Smooth muscle cell (in vitro differentiated cells): Measurements from ENCODE around the gene RAPGEF6. TPM values are rescaled to one million over a fixed set of nuclear protein-coding genes. Genes with fewer than 3 reads are reported as not detected.

Experiments used
- DNase-seq: peaks from one replicate; lab custom pipeline; 2025; ENCODE audit not compliant: unreplicated experiment; lab: John Stamatoyannopoulos, UW
- H2AFZ ChIP-seq: fragments of 200-600 bp; sonication (generic); 2 replicates; pipeline ENCODE4 v1.6.0; 2016; ENCODE audit warnings: antibody characterized with exemption, low read depth, mild to moderate bottlenecking
- H3F3A ChIP-seq: fragments of 200-600 bp; sonication (generic); 2 replicates; pipeline ENCODE4 v1.6.0; 2017; ENCODE audit warnings: antibody characterized with exemption, low read depth
- H3K27ac ChIP-seq: fragments of 200-600 bp; sonication (generic); 2 replicates; pipeline ENCODE4 v1.5.1; 2016; ENCODE audit warnings: low read depth, mild to moderate bottlenecking
- H3K27me3 ChIP-seq: fragments of 200-600 bp; sonication (generic); 2 replicates; pipeline ENCODE4 v1.6.1; 2016; ENCODE audit warnings: low read depth, mild to moderate bottlenecking
- H3K36me3 ChIP-seq: fragments of 200-600 bp; sonication (generic); 2 replicates; pipeline ENCODE4 v1.5.1; 2016; ENCODE audit warnings: low read depth
- H3K4me1 ChIP-seq: fragments of 200-600 bp; sonication (generic); 2 replicates; pipeline ENCODE4 v1.5.1; 2016; ENCODE audit warnings: low read depth
- H3K4me2 ChIP-seq: fragments of 200-600 bp; sonication (generic); 2 replicates; pipeline ENCODE4 v1.6.0; 2016; ENCODE audit warnings: mild to moderate bottlenecking
- H3K4me3 ChIP-seq: fragments of 200-600 bp; sonication (generic); 2 replicates; pipeline ENCODE4 v1.5.1; 2016; ENCODE audit warnings: mild to moderate bottlenecking
- H3K79me2 ChIP-seq: fragments of 200-600 bp; sonication (generic); 2 replicates; pipeline ENCODE4 v1.6.0; 2016; ENCODE audit warnings: low read depth, mild to moderate bottlenecking
- H3K9ac ChIP-seq: fragments of 200-600 bp; sonication (generic); 2 replicates; pipeline ENCODE4 v1.6.0; 2016; ENCODE audit warnings: low read depth
- H3K9me3 ChIP-seq: fragments of 200-600 bp; sonication (generic); replicated peaks from 2 replicates; pipeline ENCODE4 v1.5.1; 2016; ENCODE audit warnings: low read depth
- H4K20me1 ChIP-seq: fragments of 200-600 bp; sonication (generic); 2 replicates; pipeline ENCODE4 v1.6.0; 2016; ENCODE audit warnings: low read depth
- CTCF ChIP-seq: fragments of 200-600 bp; sonication (generic); IDR thresholded peaks from 2 replicates; pipeline ENCODE4 v1.5.1; 2017; ENCODE audit warnings: borderline replicate concordance, mild to moderate bottlenecking, antibody characterized with exemption; ENCODE audit not compliant: insufficient read depth, poor library complexity, severe bottlenecking
- WGBS: methylation state at CpG from one replicate; pipeline ENCODE4 v1.1.7; 2016; ENCODE audit warnings: low lambda C conversion rate; 5-methylcytosine and 5-hydroxymethylcytosine counted together
- polyA plus RNA-seq: library from polyadenylated mRNA; unstranded; fragments of >200 nt; fragmentation: Nextera tagmentation; extraction: Ambion mirVana; gene quantifications from 2 replicates; pipeline ENCODE4 v1.2.1, GENCODE V29; 2016
- total RNA-seq: library from RNA; depleted of rRNA; stranded (reverse); fragments of >200 nt; gene quantifications from 2 replicates; pipeline ENCODE4 v1.2.3, GENCODE V29; 2014

RAPGEF6 gene
- total and polyA plus RNA-seq, 2 experiments from 2014 or later: 1.9 to 13.3 TPM

- H3K36me3 ChIP-seq: no peaks in the 10 kb centered on the region
- no peak overlapping the region for H3K27ac ChIP-seq
- H3K9ac ChIP-seq: no peak overlapping the region
- no peak for TF ChIP-seq CTCF
- no peak overlapping the region for H2AFZ ChIP-seq
- peaks cover 22% of the 10 kb centered on the region for H4K20me1 ChIP-seq
- no peak overlapping the region for H3K4me3 ChIP-seq
- no peak overlapping the region for H3K4me2 ChIP-seq
- no peak for DNase-seq
- no peaks in the 10 kb centered on the region for H3K9me3 ChIP-seq
- WGBS: 96% methylated on average over 6 of the region's 6 CpGs
- H3K79me2 ChIP-seq: peaks cover 11% of the 10 kb centered on the region
- no peaks in the 10 kb centered on the region for H3F3A ChIP-seq
- H3K4me1 ChIP-seq: no peaks in the 10 kb centered on the region
- H3K27me3 ChIP-seq: no peaks in the 10 kb centered on the region
These were observed 247.8 kb downstream of the RAPGEF6 start for GRCh38 chr5:131387255-131387654.

- WGBS: 85% methylated on average over 4 of the region's 4 CpGs
- Histone ChIP-seq H3K4me3 (no peak overlapping the region), H3K9me3 (no peaks in the 10 kb centered on the region), H3K27ac (no peak overlapping the region), H3F3A (no peaks in the 10 kb centered on the region), H2AFZ (no peak overlapping the region), H3K79me2 (peaks cover 11% of the 10 kb centered on the region), H3K27me3 (no peaks in the 10 kb centered on the region), H3K9ac (no peak overlapping the region), H4K20me1 (peaks cover 27% of the 10 kb centered on the region), H3K4me1 (no peaks in the 10 kb centered on the region), H3K4me2 (no peak overlapping the region), H3K36me3 (no peaks in the 10 kb centered on the region)
- no peak for DNase-seq
- no peak for TF ChIP-seq CTCF
These were observed 248.2 kb downstream of the RAPGEF6 start for GRCh38 chr5:131386779-131387178.

GRCh38 chr5:131386124-131386523, 248.9 kb downstream of the RAPGEF6 start:
- Histone ChIP-seq H3K27ac (no peak overlapping the region), H4K20me1 (peaks cover 29% of the 10 kb centered on the region), H3K4me2 (no peak overlapping the region), H3K9me3 (no peaks in the 10 kb centered on the region), H3K27me3 (no peaks in the 10 kb centered on the region), H3K4me3 (no peak overlapping the region), H3K4me1 (no peaks in the 10 kb centered on the region), H2AFZ (no peak overlapping the region), H3K36me3 (no peaks in the 10 kb centered on the region), H3F3A (no peaks in the 10 kb centered on the region), H3K9ac (no peak overlapping the region), H3K79me2 (peaks cover 11% of the 10 kb centered on the region)
- 94% methylated on average over 3 of the region's 3 CpGs for WGBS
- no peak for DNase-seq
- TF ChIP-seq CTCF: no peak

- Histone ChIP-seq H3K4me2 (no peak overlapping the region), H3F3A (no peaks in the 10 kb centered on the region), H3K27ac (no peak overlapping the region), H3K36me3 (no peaks in the 10 kb centered on the region), H3K9me3 (no peaks in the 10 kb centered on the region), H2AFZ (no peak overlapping the region), H3K27me3 (no peaks in the 10 kb centered on the region), H3K4me1 (no peaks in the 10 kb centered on the region), H3K4me3 (no peak overlapping the region), H3K9ac (no peak overlapping the region), H4K20me1 (peaks cover 36% of the 10 kb centered on the region), H3K79me2 (peaks cover 11% of the 10 kb centered on the region)
- DNase-seq: no peak
- 98% methylated on average over 3 of the region's 3 CpGs for WGBS
- no peak for TF ChIP-seq CTCF
These were observed 250.3 kb downstream of the RAPGEF6 start for GRCh38 chr5:131384616-131385214.
